ENCODE results near the gene ZP1.

ZP1 gene

DNA sequence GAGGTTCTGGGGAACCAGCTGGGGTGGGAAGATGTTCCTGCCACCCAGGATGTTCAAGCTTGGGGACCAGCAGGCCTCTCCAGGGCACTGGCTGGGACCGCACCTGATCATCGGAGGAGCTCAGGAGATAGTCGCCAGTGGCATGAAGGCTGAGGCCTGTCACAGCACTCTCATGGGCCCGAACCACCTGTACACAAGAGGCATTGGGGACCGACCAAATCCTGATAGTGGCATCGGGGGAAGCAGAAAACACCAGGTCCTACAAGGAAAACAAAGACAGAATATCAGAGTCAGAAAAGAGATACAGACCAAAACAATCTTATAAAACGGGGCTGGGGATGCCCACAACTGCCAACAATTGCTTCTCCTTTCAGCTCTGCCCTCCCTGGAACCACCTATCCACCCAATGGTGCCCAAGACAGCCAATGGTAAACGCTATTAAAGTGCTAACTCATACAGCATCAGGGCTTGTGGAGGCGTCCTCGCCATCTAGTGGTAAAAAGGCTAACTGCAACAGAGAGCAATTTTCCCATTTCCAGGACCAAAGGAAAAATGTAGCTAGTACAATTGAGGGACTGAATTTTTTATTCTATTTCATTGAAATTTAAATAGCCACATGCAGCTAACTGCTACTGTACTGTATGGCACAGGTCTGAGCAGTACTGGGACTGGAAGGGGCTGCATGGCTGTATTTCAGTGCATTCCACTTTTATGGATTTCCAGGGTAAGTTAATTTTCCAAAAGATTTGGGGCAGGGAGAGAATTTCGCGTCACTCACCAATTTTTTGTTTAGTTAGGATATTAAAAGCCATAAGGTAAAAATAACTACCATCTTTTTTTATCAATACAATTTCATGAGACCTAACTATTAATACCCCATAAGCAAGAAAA lies 31.9 kb downstream of the ZP1 start:
- peak overlapping the region; percentile 39 for H3K27ac ChIP-seq
- H3K4me3 ChIP-seq (ENCODE audit: low read depth, low read length): no peak overlapping the region
- H3K36me3 ChIP-seq (replicated peaks): peaks cover 74% of the 10 kb centered on the region
- peak; percentile 68 for DNase-seq
- in situ Hi-C loops (cut with HindIII; ENCODE audit: low pct_ligation_motif_present, low sequenced_read_pairs): no loop called here
- TF ChIP-seq, protein P1, sequence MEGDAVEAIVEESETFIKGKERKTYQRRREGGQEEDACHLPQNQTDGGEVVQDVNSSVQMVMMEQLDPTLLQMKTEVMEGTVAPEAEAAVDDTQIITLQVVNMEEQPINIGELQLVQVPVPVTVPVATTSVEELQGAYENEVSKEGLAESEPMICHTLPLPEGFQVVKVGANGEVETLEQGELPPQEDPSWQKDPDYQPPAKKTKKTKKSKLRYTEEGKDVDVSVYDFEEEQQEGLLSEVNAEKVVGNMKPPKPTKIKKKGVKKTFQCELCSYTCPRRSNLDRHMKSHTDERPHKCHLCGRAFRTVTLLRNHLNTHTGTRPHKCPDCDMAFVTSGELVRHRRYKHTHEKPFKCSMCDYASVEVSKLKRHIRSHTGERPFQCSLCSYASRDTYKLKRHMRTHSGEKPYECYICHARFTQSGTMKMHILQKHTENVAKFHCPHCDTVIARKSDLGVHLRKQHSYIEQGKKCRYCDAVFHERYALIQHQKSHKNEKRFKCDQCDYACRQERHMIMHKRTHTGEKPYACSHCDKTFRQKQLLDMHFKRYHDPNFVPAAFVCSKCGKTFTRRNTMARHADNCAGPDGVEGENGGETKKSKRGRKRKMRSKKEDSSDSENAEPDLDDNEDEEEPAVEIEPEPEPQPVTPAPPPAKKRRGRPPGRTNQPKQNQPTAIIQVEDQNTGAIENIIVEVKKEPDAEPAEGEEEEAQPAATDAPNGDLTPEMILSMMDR (IDR thresholded peaks at IDR 0.05; ENCODE audit: low read depth, low read length, missing control alignments): peak; percentile 97
- no peaks in the 10 kb centered on the region for H3K27me3 ChIP-seq (replicated peaks)

DNA sequence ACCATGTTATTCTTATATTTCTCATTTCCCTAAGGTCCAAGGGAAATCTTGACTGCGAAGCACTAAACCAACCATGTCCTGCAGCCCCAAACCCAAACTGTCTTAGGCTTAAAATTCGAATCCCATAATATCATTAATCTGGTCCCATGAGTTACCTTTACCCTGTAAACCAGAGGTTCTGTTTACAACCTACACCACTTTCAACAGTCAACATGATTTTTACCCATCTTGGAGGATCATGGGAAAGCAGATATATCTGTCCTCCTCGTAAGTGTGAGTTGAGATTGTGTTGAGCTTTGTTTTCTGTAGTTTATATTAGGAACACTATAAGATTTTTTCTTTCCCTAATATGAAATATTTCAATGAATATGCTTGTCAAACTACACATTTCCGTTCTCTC lies 32.6 kb downstream of the ZP1 start:
- DNase-seq: no peak
- Histone ChIP-seq H3K4me3 (ENCODE audit: low read depth, low read length) (no peak overlapping the region), H3K36me3 (replicated peaks) (peaks cover 68% of the 10 kb centered on the region), H3K27me3 (replicated peaks) (no peaks in the 10 kb centered on the region), H3K27ac (no peak overlapping the region)
- TF ChIP-seq, protein P1 (IDR thresholded peaks at IDR 0.05; ENCODE audit: low read depth, low read length, missing control alignments): no peak
- in situ Hi-C loops (cut with HindIII; ENCODE audit: low pct_ligation_motif_present, low sequenced_read_pairs): loop anchor here (10.0 kb wide), 1 partner anchor 125 kb away; no protein-coding TSS in a partner anchor

DNA sequence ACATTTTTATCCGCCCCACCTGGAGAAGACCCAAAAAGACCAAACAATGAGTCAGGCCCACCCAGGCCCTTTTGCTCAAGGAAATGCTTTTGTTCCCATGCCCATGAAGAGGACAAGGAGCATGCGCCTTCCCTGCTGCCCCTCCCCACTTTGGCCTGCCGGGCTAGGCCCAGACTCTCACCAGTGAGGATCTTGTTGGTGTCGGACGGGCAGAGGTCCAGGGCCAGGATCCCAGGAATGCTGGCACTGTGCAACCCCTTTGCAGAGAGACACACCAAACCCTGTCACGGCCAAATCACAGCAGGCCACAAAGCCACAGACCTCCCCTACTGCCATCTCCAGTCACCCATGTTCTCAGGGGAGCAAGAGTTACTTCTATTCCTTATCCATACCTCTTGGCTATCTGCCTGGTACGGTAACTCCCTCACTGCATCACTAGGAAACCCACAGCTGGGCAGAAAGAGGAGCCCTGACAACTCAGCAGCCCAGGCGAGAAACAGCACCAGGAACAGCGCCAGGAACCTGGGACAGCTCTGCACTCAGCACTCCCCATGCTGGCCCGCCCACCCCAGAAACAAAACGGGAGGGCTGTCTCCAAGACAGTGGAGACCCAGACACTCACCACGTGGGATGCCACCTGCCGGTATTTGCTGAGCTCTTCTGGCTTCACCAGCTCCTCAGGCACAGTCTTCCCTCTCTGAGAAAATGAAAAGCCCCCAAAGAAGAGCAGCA lies 33.5 kb downstream of the ZP1 start:
- DNase-seq: no peak
- Histone ChIP-seq H3K4me3 (ENCODE audit: low read depth, low read length) (no peak overlapping the region), H3K36me3 (replicated peaks) (peaks cover 64% of the 10 kb centered on the region), H3K27ac (no peak overlapping the region), H3K27me3 (replicated peaks) (no peaks in the 10 kb centered on the region)
- in situ Hi-C loops (cut with HindIII; ENCODE audit: low pct_ligation_motif_present, low sequenced_read_pairs): loop anchor here (10.0 kb wide), 1 partner anchor 126 kb away; no protein-coding TSS in a partner anchor
- TF ChIP-seq, protein P1 (IDR thresholded peaks at IDR 0.05; ENCODE audit: low read depth, low read length, missing control alignments): no peak

DNA sequence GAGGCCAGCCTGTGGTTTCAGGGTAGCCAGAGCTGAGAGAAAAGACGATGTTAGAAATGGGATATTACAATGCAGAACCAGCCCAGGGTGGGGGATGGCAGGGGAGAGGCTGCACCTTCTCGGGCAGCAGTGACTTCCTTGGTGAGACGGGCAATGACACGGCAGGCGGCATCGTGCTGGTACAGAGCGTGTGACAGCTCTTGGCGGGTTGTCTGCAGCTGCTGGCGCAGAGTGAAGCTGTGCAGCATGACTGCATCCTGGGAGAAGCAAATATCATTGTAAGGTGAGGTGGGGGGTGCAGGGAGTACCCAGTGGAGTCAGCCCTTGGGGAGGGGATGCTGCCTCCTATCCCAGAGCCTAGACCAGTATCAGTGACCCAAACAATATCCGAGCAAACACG lies 35.3 kb downstream of the ZP1 start:
- peaks cover 46% of the 10 kb centered on the region for H3K36me3 ChIP-seq (replicated peaks)
- no peak overlapping the region for H3K27ac ChIP-seq
- in situ Hi-C loops (cut with HindIII; ENCODE audit: low pct_ligation_motif_present, low sequenced_read_pairs): loop anchor here (10.0 kb wide), 1 partner anchor 128 kb away; no protein-coding TSS in a partner anchor
- TF ChIP-seq, protein P1 (IDR thresholded peaks at IDR 0.05; ENCODE audit: low read depth, low read length, missing control alignments): no peak
- no peak overlapping the region for H3K4me3 ChIP-seq (ENCODE audit: low read depth, low read length)
- no peaks in the 10 kb centered on the region for H3K27me3 ChIP-seq (replicated peaks)
- DNase-seq: no peak

DNA sequence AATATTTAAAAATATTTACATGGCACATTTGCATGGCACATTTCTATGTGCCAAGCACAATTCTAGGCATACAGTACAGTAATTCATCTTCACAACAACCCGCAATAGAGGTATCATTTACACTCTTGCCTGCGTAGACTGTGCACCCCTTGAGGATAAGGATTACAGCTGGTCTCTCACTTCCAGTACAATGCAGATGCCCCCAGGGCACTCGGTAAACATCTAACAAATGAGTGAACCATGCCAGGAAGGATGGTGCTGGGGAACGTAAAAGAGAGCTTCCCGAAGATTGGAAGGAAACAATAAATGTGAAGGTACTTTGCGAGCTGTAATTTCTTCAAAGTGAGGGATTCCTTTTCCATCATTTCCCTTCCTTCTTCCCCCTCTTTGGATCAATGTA lies 37.7 kb downstream of the ZP1 start:
- H3K36me3 ChIP-seq (replicated peaks): peaks cover 26% of the 10 kb centered on the region
- TF ChIP-seq, protein P1 (IDR thresholded peaks at IDR 0.05; ENCODE audit: low read depth, low read length, missing control alignments): no peak
- in situ Hi-C loops (cut with HindIII; ENCODE audit: low pct_ligation_motif_present, low sequenced_read_pairs): loop anchor here (10.0 kb wide), 1 partner anchor 130 kb away; no protein-coding TSS in a partner anchor
- no peak for DNase-seq
- peak overlapping the region; percentile 83 for H3K4me3 ChIP-seq (ENCODE audit: low read depth, low read length)
- peak overlapping the region; percentile 83 for H3K27ac ChIP-seq
- H3K27me3 ChIP-seq (replicated peaks): no peaks in the 10 kb centered on the region
